ENCODE measurements around the gene COMP.

The COMP gene

GRCh38 chr19:18745012-18745735 is 45.9 kb downstream of the COMP start:
- H3K4me3 ChIP-seq (ENCODE audit: control insufficient read depth, low read depth, low read length) = no peak overlapping the region
- no peak for TF ChIP-seq CTCF (IDR thresholded peaks at IDR 0.05; ENCODE audit: control insufficient read depth, insufficient read depth, low read depth, low read length, missing control alignments)
- DNase-seq (ENCODE audit: low read depth) = no peak

GRCh38 chr19:18743784-18744418 is 47.2 kb downstream of the COMP start:
- H3K4me3 ChIP-seq (ENCODE audit: control insufficient read depth, low read depth, low read length) = no peak overlapping the region
- TF ChIP-seq CTCF (IDR thresholded peaks at IDR 0.05; ENCODE audit: control insufficient read depth, insufficient read depth, low read depth, low read length, missing control alignments) = no peak
- no peak for DNase-seq (ENCODE audit: low read depth)

- no peak overlapping the region for H3K4me3 ChIP-seq (ENCODE audit: control insufficient read depth, low read depth, low read length)
- TF ChIP-seq CTCF (IDR thresholded peaks at IDR 0.05; ENCODE audit: control insufficient read depth, insufficient read depth, low read depth, low read length, missing control alignments) = no peak
- no peak for DNase-seq (ENCODE audit: low read depth)
Measured at GRCh38 chr19:18742838-18743783, 48.0 kb downstream of the COMP start.

- no peak overlapping the region for H3K4me3 ChIP-seq (ENCODE audit: control insufficient read depth, low read depth, low read length)
- no peak for DNase-seq (ENCODE audit: low read depth)
- no peak for TF ChIP-seq CTCF (IDR thresholded peaks at IDR 0.05; ENCODE audit: control insufficient read depth, insufficient read depth, low read depth, low read length, missing control alignments)
Measured at GRCh38 chr19:18742324-18742723, 48.8 kb downstream of the COMP start.

GRCh38 chr19:18741124-18742121 is 49.7 kb downstream of the COMP start:
- no peak overlapping the region for H3K4me3 ChIP-seq (ENCODE audit: control insufficient read depth, low read depth, low read length)
- no peak for DNase-seq (ENCODE audit: low read depth)
- no peak for TF ChIP-seq CTCF (IDR thresholded peaks at IDR 0.05; ENCODE audit: control insufficient read depth, insufficient read depth, low read depth, low read length, missing control alignments)

Data from AG09309 (cell line).